HG03064 (cell line): ENCODE data around the gene APOC1.
"Not testable (repeated sequence)": the region's sequence is repeated elsewhere in the genome, so short reads cannot be mapped to it uniquely, and the experiment has no call there.

ENCODE experiments used
- ATAC-seq: cut with Tn5 transposase; IDR thresholded peaks from one replicate; pipeline ENCODE4 v1.9.1; 2021; ENCODE audit warnings: low read depth; ENCODE audit not compliant: unreplicated experiment

The APOC1 gene

DNA sequence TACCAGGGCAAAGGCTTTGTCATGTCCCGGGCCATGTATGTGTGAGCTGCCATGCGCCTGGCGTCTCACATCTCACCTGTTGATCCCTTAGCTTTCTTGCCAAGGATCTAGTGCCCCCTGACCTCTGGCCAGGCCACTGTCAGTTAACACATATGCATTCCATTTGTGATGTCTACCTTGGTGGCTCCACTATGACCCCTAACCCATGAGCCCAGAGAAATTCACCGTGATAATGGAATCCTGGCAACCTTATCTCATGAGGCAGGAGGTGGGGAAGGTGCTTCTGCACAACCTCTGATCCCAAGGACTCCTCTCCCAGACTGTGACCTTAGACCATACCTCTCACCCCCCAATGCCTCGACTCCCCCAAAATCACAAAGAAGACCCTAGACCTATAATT, 26.1 kb upstream of the APOC1 start:
- not testable (repeated sequence) for ATAC-seq

DNA sequence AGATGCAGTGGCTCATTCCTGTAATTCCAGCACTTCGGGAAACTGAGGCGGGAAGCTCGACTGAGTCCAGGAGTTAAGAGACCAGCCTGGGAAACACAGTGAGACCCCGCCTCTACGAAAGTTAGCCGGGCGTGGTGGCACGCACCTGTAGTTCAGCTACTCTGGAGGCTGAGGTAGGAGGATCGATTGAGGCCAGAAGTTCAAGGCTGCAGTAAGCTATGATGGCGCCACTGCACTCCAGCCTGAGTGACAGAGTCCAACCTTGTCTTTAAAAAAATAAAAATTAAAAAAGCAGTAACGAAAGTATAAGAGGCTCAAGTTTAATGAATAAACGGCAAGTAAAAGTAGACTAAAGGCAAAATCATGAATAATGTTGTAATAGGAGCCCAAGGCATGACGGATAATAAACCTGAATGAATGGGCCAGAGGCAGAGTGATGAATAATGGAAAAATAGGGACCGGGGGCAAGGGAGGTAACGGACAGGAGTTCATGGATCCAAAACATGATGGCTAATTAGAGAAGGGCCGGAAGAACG, 24.5 kb upstream of the APOC1 start:
- ATAC-seq = no peak

GRCh38 chr19:44890366-44891015, 23.9 kb upstream of the APOC1 start:
- ATAC-seq = peak; percentile 71

- peak; percentile 56 for ATAC-seq
Observed at GRCh38 chr19:44891016-44891882, 23.2 kb upstream of the APOC1 start, which contains the start of gene TOMM40. Gene TOMM40, plus strand, starts transcription at chr19:44891254. Its CDS starts 162 bp downstream, at chr19:44891416.

- ATAC-seq = no peak
Observed at GRCh38 chr19:44892932-44893331, 21.5 kb upstream of the APOC1 start.

GRCh38 chr19:44893332-44894051, 20.9 kb upstream of the APOC1 start:
- no peak for ATAC-seq

GRCh38 chr19:44894052-44894400, 20.4 kb upstream of the APOC1 start:
- no peak for ATAC-seq

- no peak for ATAC-seq
Observed at GRCh38 chr19:44894946-44895345, 19.5 kb upstream of the APOC1 start.

DNA sequence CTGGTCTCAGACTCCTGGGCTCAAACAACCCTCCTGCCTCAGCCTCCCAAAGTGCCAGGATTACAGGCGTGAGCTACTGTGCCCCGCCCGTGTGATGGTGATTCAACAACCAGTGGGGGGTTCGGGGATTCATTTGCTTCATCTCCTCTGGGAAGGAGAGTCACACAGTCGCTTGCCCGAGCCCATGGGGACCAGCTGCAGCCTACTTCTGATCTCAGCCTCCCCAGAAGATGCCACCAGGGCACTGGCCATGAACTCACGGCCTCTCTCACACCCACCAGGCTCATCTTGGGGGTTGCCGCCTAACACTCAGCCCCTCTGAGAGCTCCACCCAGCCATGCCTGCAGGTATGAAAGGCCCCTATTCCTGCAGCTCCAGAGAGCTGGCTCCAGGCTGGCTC, 16.6 kb upstream of the APOC1 start:
- ATAC-seq = no peak

DNA sequence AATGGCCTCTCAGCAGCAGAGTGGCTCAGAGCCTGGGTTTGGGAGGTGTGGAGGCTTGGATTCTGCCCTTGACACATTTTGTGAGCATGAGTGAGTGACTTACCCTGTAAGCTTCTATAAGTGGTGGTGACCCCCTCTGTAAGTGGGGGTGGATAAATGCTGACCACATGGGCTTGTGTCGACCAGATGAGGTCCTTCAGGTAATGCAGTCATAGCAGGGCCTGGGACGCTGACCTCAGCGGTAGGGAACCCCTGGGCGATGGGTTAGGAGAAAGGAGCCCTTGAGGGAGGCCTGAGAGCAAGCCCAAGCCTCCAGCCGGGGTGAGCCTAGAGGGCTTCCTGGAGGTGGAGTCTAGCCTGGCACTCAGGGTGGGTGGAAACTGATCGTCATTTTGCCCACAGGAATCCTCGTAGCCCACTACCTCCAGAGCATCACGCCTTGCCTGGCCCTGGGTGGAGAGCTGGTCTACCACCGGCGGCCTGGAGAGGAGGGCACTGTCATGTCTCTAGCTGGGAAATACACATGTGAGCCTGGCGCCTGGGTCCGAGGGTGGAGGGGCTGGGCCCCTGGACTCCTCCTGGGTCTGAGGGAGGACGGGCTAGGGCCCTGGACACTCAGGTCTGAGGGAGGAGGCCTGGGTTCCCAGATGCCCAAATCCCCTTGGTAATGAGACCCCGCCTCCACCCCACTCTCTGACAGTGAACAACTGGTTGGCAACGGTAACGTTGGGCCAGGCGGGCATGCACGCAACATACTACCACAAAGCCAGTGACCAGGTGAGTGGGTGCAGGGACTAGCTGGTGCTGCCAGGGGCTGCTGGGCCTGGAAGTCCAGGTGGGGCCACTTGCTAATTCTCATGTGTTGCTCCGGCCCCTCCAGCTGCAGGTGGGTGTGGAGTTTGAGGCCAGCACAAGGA, 13.8 kb upstream of the APOC1 start:
- ATAC-seq = no peak

DNA sequence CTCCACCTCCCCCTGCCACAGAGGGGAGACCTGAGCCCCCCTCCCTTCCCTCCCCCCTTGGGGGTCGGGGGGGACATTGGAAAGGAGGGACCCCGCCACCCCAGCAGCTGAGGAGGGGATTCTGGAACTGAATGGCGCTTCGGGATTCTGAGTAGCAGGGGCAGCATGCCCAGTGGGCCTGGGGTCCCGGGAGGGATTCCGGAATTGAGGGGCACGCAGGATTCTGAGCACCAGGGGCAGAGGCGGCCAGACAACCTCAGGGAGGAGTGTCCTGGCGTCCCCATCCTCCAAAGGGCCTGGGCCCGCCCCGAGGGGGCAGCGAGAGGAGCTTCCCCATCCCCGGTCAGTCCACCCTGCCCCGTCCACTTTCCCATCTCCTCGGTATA, 11.2 kb upstream of the APOC1 start:
- no peak for ATAC-seq

- no peak for ATAC-seq
Observed at GRCh38 chr19:44903602-44904425, 10.6 kb upstream of the APOC1 start.

- ATAC-seq = no peak
Observed at GRCh38 chr19:44904426-44904994, 9.9 kb upstream of the APOC1 start.

DNA sequence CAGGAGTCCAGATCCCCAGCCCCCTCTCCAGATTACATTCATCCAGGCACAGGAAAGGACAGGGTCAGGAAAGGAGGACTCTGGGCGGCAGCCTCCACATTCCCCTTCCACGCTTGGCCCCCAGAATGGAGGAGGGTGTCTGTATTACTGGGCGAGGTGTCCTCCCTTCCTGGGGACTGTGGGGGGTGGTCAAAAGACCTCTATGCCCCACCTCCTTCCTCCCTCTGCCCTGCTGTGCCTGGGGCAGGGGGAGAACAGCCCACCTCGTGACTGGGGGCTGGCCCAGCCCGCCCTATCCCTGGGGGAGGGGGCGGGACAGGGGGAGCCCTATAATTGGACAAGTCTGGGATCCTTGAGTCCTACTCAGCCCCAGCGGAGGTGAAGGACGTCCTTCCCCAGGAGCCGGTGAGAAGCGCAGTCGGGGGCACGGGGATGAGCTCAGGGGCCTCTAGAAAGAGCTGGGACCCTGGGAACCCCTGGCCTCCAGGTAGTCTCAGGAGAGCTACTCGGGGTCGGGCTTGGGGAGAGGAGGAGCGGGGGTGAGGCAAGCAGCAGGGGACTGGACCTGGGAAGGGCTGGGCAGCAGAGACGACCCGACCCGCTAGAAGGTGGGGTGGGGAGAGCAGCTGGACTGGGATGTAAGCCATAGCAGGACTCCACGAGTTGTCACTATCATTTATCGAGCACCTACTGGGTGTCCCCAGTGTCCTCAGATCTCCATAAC, 8.8 kb upstream of the APOC1 start, which contains the start of gene APOE:
Gene APOE (plus strand): TSS at position 360 of the 724 bp plus-strand sequence. CDS start 829 bp downstream, outside the sequence.
- ATAC-seq = no peak

- ATAC-seq = no peak
Observed at GRCh38 chr19:44907613-44908012, 6.8 kb upstream of the APOC1 start.

- no peak for ATAC-seq
Observed at GRCh38 chr19:44908074-44908835, 6.2 kb upstream of the APOC1 start.

DNA sequence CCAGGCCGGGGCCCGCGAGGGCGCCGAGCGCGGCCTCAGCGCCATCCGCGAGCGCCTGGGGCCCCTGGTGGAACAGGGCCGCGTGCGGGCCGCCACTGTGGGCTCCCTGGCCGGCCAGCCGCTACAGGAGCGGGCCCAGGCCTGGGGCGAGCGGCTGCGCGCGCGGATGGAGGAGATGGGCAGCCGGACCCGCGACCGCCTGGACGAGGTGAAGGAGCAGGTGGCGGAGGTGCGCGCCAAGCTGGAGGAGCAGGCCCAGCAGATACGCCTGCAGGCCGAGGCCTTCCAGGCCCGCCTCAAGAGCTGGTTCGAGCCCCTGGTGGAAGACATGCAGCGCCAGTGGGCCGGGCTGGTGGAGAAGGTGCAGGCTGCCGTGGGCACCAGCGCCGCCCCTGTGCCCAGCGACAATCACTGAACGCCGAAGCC, 5.6 kb upstream of the APOC1 start:
- no peak for ATAC-seq
